Fibroblast of pulmonary artery (primary cell): Measurements from ENCODE around the gene ZNF480.
"Not testable (repeated sequence)": the region's sequence is repeated elsewhere in the genome, so short reads cannot be mapped to it uniquely, and the experiment has no call there.

Experiments used
- DNase-seq: peaks from one replicate; pipeline ENCODE4 v3.0.0-alpha.2; 2010; ENCODE audit warnings: low read depth
- H3K4me3 ChIP-seq: replicated peaks from 2 replicates; pipeline ENCODE4 v1.5.1; 2011; ENCODE audit warnings: low read depth, mild to moderate bottlenecking, control low read depth, low read length, moderate library complexity
- CTCF ChIP-seq: IDR thresholded peaks from 2 replicates; pipeline ENCODE4 v1.5.1; 2011; ENCODE audit warnings: mild to moderate bottlenecking, control low read depth, low read length, inconsistent platforms; ENCODE audit errors: missing control alignments

The ZNF480 gene

DNA sequence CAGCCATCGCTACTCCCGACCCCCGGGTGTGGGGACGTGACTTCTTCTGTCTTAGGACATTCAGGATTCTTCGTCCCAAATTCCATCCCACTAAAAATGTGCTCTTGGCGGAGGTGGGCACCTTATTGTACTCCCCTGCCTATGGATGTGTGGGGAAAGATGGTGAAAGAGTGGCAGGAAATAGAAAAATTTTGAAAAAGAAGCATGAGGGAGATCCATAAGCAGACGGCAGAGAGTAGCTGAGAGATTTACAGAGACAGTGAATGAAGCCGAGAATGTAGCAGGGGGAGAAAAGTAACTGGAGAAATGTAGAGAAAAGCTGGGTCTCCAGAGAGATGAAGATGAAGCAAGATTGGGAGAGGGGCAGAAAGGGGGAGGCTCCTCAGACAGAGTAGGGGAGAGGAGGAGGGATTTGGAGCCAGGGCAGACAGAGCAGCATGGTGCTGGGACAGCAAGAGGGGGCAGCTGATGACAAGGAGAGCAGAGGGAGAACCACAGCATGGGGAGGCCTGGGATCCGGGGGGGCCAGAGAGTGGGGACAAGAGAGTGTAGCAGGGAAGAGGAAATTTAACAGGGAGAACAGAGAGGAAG is 39.9 kb downstream of the ZNF480 start:
- no peak for TF ChIP-seq CTCF
- peak; percentile 13 for DNase-seq
- peak overlapping the region; percentile 91 for H3K4me3 ChIP-seq

- DNase-seq, H3K4me3 ChIP-seq: not testable (repeated sequence)
Observed at GRCh38 chr19:52339022-52339421, 42.1 kb downstream of the ZNF480 start.

GRCh38 chr19:52343548-52343947 is 46.6 kb downstream of the ZNF480 start:
- peak; percentile 35 for TF ChIP-seq CTCF
- H3K4me3 ChIP-seq = no peak overlapping the region
- DNase-seq = peak; percentile 38

GRCh38 chr19:52345162-52345561 is 48.2 kb downstream of the ZNF480 start:
- H3K4me3 ChIP-seq = no peak overlapping the region
- DNase-seq = no peak
- no peak for TF ChIP-seq CTCF

- no peak overlapping the region for H3K4me3 ChIP-seq
- TF ChIP-seq CTCF = no peak
- no peak for DNase-seq
Observed at GRCh38 chr19:52351512-52351911, 54.5 kb downstream of the ZNF480 start.

GRCh38 chr19:52366414-52366824 is 69.5 kb downstream of the ZNF480 start:
- no peak for TF ChIP-seq CTCF

DNA sequence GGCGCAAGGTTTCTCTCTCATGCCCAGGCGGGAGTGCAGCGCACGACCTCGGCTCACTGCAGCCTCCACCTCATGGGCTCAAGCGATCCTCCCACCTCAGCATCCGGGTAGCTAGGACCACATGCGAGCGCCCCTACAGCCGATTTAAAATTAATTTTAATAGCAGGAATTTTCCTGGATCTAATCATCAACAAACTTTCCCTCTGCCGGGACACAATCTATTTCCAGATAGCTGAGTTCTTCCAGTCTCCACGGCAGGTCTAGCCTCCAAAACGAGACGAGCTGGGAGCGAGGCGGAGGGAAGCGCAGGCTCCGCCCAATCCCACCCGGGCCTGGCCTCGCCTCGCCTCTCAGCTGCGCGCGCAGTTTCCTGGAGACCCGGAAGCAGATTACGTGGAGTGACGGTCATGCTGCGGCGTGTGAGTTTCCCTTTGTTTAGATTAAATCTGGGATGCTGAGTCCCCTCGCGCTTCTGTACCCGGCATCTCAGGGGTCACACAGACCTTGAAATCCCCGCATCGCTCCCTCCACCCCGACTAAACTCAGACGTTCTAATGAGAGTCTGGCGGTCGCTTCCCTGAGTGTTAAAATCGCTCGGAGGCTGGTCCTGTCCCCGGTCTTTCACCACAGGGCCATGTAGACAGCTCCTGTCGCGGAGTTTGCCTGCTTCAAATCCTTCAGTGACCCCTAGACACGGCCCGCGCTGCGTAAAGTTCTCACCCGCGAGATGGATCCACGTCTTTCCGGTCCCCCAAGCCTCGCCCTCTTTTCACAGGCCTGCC is 72.8 kb downstream of the ZNF480 start, which contains the start of gene ZNF880:
Gene ZNF880, plus strand, starts transcription at position 365 of the 782 bp plus-strand sequence. Its CDS starts 43 bp downstream, at position 408.
- no peak for TF ChIP-seq CTCF
- peak within 1 kb of the TSS; percentile 92 for H3K4me3 ChIP-seq
- DNase-seq = peak; percentile 94

More at GRCh38 chr19:52366414-52366824, 69.5 kb downstream of the ZNF480 start:
- DNase-seq = no peak
- H3K4me3 ChIP-seq = no peak overlapping the region
